Esophagus muscularis mucosa (tissue), 3 donors: ENCODE data around the gene TBC1D10A.

Experiments used
- POLR2A ChIP-seq: fragments of 450-650 bp; IDR thresholded peaks from one replicate; pipeline ENCODE4 v1.6.1; 2017; ENCODE audit warnings: antibody characterized with exemption, moderate library complexity, mild to moderate bottlenecking, low read depth
- TF ChIP-seq, protein P1 (sequence below), 3 experiments: fragments of 200-600 bp in 2 of 3; fragments of 450-650 bp in 1 of 3; sonication (generic) in 2 of 3; IDR thresholded peaks; one replicate each; pipeline ENCODE4 v1.5.1; 2017 to 2019; ENCODE audit warnings: antibody characterized with exemption in 3 of 3, mild to moderate bottlenecking in 2 of 3, moderate library complexity in 1 of 3

DNA sequence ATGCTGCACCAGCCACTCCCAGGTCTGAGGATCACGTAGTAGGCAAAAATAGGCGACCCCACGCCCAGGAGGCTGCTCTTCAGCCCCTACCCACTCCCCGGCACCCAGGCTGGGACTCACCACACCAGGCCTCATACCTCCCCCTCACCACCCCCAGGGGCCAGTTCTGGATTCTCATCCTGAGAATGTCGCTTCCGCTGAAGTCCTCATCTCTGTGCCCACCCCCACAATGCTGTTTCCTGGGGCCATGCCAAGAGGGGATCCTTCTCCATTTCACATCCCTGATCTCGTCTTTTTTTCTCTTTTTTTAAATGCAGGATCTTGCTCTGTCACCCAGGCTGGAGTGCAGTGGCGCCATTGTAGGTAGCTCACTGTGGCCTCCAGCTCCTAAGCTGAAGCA, 58.4 kb downstream of the TBC1D10A start:
- no peak for TF ChIP-seq POLR2A
- TF ChIP-seq, protein P1, sequence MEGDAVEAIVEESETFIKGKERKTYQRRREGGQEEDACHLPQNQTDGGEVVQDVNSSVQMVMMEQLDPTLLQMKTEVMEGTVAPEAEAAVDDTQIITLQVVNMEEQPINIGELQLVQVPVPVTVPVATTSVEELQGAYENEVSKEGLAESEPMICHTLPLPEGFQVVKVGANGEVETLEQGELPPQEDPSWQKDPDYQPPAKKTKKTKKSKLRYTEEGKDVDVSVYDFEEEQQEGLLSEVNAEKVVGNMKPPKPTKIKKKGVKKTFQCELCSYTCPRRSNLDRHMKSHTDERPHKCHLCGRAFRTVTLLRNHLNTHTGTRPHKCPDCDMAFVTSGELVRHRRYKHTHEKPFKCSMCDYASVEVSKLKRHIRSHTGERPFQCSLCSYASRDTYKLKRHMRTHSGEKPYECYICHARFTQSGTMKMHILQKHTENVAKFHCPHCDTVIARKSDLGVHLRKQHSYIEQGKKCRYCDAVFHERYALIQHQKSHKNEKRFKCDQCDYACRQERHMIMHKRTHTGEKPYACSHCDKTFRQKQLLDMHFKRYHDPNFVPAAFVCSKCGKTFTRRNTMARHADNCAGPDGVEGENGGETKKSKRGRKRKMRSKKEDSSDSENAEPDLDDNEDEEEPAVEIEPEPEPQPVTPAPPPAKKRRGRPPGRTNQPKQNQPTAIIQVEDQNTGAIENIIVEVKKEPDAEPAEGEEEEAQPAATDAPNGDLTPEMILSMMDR (IDR thresholded peaks at IDR 0.05), result no peak
